Stomach (tissue), 4 donors: ENCODE measurements around the gene COBL.

Experiments used
- CTCF ChIP-seq, 7 experiments: fragments of 450-650 bp in 4 of 7; fragments of 200-600 bp in 3 of 7; sonication (generic) in 3 of 7; IDR thresholded peaks; one replicate each; pipeline ENCODE4 v1.5.1; 2016 to 2019; ENCODE audit warnings: antibody characterized with exemption in 7 of 7, control low read depth in 2 of 7, mild to moderate bottlenecking in 1 of 7
- EP300 ChIP-seq: sonication (generic); formaldehyde crosslinking; IDR thresholded peaks from one replicate; pipeline ENCODE4 v1.6.1; 2017; ENCODE audit warnings: antibody characterized with exemption
- POLR2A ChIP-seq, 4 donors: fragments of 450-650 bp; IDR thresholded peaks; one replicate each; pipeline ENCODE4 v1.6.1; 2016; ENCODE audit warnings: antibody characterized with exemption in 4 of 4, control low read depth in 2 of 4, mild to moderate bottlenecking in 1 of 4, moderate library complexity in 1 of 4
- POLR2AphosphoS5 ChIP-seq, 3 donors: sonication (generic); formaldehyde crosslinking; IDR thresholded peaks; one replicate each; pipeline ENCODE4 v1.6.1; 2016; ENCODE audit warnings: antibody characterized with exemption in 3 of 3

- no peak for TF ChIP-seq CTCF (IDR thresholded peaks at IDR 0.05)
- no peak for TF ChIP-seq EP300
- TF ChIP-seq POLR2AphosphoS5 (IDR thresholded peaks at IDR 0.05): no peak
- TF ChIP-seq POLR2A (IDR thresholded peaks at IDR 0.05): no peak
Measured at GRCh38 chr7:51043461-51043860, 273.1 kb downstream of the COBL start.
